VCaP (cell line): ENCODE measurements around the gene ZNF777.

Source experiments
- H3K27ac ChIP-seq: fragments of 450-650 bp; 2 replicates; pipeline ENCODE4 v1.5.1; 2017
- CTCF ChIP-seq: fragments of 450-650 bp; conservative IDR thresholded peaks from 2 replicates; pipeline ENCODE4 v1.5.1; 2017; ENCODE audit warnings: mild to moderate bottlenecking, moderate library complexity

ZNF777 gene

DNA sequence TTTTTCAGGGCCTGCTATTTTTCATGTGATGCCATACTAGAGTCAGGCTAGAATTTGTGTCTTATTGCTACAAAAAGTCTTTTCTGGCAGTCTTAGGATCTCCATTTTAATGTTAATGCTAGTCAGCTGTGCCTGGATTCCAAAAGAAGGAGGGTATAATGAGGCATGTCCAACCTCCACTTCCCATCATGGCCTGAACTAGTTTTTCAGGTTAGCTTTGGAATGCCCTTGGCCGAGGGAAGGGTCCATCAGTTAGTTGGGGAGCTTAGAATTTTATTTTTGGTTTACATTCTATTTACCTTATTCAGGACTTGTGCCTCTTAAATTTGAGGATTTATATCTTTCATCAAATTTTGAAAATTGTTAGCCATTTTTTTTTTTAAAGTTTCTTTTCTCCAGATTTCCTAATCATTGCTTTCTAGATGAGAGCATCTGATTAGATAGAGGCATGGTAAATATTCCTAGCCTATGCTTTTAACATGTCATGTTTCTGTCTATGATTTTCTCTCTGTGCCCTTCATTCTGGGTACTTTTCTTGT lies 6.5 kb upstream of the ZNF777 start:
- no peak overlapping the region for H3K27ac ChIP-seq
- TF ChIP-seq CTCF: no peak

DNA sequence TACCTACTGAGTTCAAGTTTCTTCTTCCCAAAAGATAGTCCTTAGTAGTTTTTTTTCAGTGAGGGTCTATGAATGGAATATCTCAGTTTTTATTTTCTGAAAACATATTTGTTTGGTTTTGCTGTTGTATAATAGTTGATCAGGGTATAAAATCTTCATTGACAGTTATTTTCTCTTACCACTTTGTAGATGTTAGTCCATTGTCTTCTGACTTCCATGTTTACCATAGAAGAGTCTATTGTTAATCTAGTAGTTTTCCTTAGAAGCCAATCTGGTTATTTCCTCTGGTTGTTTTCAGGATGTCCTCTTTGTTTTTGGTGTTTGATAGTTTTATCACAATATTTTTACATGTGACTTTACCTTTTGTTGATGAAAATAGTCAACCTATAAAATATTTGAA lies 5.5 kb upstream of the ZNF777 start:
- no peak for TF ChIP-seq CTCF
- no peak overlapping the region for H3K27ac ChIP-seq

- no peak for TF ChIP-seq CTCF
- no peak overlapping the region for H3K27ac ChIP-seq
Measured at GRCh38 chr7:149463500-149464161, 2.8 kb upstream of the ZNF777 start.

GRCh38 chr7:149462101-149462520 lies 1.2 kb upstream of the ZNF777 start:
- no peak for TF ChIP-seq CTCF
- no peak overlapping the region for H3K27ac ChIP-seq

DNA sequence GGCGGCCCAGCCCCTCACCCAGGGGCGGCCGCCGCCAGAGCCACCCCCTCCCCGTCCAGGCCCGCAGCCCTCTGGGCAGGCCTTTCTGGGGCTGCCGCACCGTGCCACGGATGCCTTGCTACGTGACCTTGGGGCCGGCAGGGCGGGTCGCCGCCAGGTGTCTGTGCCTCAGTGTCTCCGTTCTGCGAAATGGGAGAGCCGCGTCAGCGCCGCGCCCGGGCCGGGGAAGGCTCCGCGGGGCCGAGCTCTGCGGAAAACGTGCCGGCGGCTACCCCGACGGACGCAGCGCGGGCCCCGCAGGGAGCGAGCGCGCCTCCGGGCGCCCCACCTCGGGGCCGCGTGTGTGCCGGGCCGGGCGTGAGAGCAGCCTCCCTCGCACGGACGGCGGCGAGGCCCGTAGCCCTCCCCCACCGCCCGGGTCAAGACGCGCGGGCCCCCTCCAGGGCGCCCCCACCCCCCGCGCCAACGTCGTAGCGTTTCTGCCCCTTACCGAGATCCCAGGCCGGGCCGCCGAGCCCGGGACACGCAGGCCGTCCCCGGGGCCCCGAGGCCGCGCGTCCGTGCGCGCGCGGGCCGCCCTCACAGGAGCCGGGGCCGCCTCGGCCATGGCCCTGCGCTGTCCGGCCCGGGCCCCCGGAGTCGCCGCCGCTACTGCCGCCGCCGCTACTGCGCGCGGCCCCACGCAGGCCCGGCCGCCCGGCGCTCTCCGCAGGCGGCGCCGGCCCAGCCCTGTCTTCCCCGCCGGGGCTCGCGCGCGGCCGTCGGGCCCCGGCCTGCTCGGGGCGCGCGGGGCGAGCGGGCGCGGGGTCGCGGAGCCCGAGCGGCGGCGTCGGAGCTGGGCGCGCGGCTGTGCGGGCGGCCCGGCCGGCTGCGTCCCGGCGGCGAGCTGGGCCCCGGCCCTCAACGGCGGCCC lies 1.1 kb downstream of the ZNF777 start:
- H3K27ac ChIP-seq: peak overlapping the region; percentile 80
- TF ChIP-seq CTCF: no peak

DNA sequence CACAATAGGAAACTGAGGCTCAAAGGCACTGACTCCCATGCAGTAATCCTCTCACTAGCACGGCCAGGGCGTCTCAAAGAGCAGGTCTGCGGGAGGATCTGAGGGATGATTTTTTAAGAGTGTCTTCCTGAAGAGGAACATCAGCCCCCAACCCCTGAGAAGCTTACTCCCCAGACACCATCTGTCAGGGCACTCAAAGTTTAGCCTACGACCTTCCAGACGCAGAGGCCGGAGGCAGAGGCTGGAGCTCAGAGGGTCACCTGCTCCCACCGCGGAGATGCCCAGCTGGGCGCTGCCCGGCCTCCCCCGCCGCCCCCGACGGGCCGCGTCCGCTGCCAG lies 1.7 kb downstream of the ZNF777 start:
- peak overlapping the region; percentile 80; the same call in 1 of the 2 replicates for H3K27ac ChIP-seq

More for the DNA sequence above, 1.7 kb downstream of the ZNF777 start:
- TF ChIP-seq CTCF: no peak
